SK-N-SH treated with all-trans-retinoic acid at 6 μM for 48 hours (cell line): ENCODE measurements around the gene TTBK2.

Experiments used
- ATAC-seq: fragments of 200-7000 bp; cut with Tn5 transposase; 3 replicates; pipeline ENCODE4 v1.9.1; 2020; ENCODE audit warnings: mild to moderate bottlenecking, moderate library complexity
- ARNTL ChIP-seq: fragments of 450-650 bp; formaldehyde crosslinking; IDR thresholded peaks from 2 replicates; pipeline ENCODE4 v1.5.0; 2020; ENCODE audit warnings: low read depth, mild to moderate bottlenecking, moderate library complexity, borderline replicate concordance
- BACH2 ChIP-seq: fragments of 250-450 bp; sonication (Bioruptor Pico); IDR thresholded peaks from 2 replicates; pipeline ENCODE4 v1.9.0; 2021; ENCODE audit warnings: mild to moderate bottlenecking, borderline replicate concordance
- CREB5 ChIP-seq: fragments of 250-450 bp; sonication (Bioruptor Pico); IDR thresholded peaks from 2 replicates; pipeline ENCODE4 v1.5.1; 2020; ENCODE audit warnings: low read depth, mild to moderate bottlenecking, moderate library complexity
- CSDC2 ChIP-seq: fragments of 250-450 bp; sonication (Bioruptor Pico); IDR thresholded peaks from 2 replicates; pipeline ENCODE4 v1.5.0; 2020; ENCODE audit warnings: mild to moderate bottlenecking, moderate library complexity
- CSRNP3 ChIP-seq: fragments of 250-450 bp; sonication (Bioruptor Pico); IDR thresholded peaks from 2 replicates; pipeline ENCODE4 v1.5.1; 2021; ENCODE audit warnings: mild to moderate bottlenecking, moderate library complexity
- ESRRG ChIP-seq: fragments of 250-450 bp; sonication (Bioruptor Pico); IDR thresholded peaks from 2 replicates; pipeline ENCODE4 v1.6.1; 2021; ENCODE audit warnings: mild to moderate bottlenecking
- GLIS3 ChIP-seq: fragments of 250-450 bp; sonication (Bioruptor Pico); IDR thresholded peaks from 2 replicates; pipeline ENCODE4 v1.5.0; 2020; ENCODE audit warnings: mild to moderate bottlenecking, moderate library complexity
- ISL1 ChIP-seq: fragments of 250-450 bp; sonication (Bioruptor Pico); IDR thresholded peaks from 2 replicates; pipeline ENCODE4 v2.1.2; 2022; ENCODE audit warnings: mild to moderate bottlenecking, moderate library complexity
- PATZ1 ChIP-seq: fragments of 250-450 bp; sonication (Bioruptor Pico); IDR thresholded peaks from 2 replicates; pipeline ENCODE4 v1.8.0; 2020; ENCODE audit warnings: mild to moderate bottlenecking, moderate library complexity, borderline replicate concordance
- POU6F1 ChIP-seq: fragments of 250-450 bp; sonication (Bioruptor Pico); IDR thresholded peaks from 2 replicates; pipeline ENCODE4 v1.8.0; 2021; ENCODE audit warnings: low read depth, mild to moderate bottlenecking, moderate library complexity, borderline replicate concordance
- PPARA ChIP-seq: fragments of 250-450 bp; sonication (Bioruptor Pico); IDR thresholded peaks from 2 replicates; pipeline ENCODE4 v1.5.0; 2020; ENCODE audit warnings: mild to moderate bottlenecking, borderline replicate concordance
- RARB ChIP-seq: fragments of 250-450 bp; sonication (Bioruptor Pico); IDR thresholded peaks from 2 replicates; pipeline ENCODE4 v1.8.0; 2021; ENCODE audit warnings: mild to moderate bottlenecking, moderate library complexity
- TCF4 ChIP-seq: fragments of 250-450 bp; sonication (Bioruptor Pico); IDR thresholded peaks from 2 replicates; pipeline ENCODE4 v1.8.0; 2021; ENCODE audit warnings: mild to moderate bottlenecking, moderate library complexity, borderline replicate concordance
- TOX ChIP-seq: fragments of 250-450 bp; sonication (Bioruptor Pico); IDR thresholded peaks from 2 replicates; pipeline ENCODE4 v1.8.0; 2021; ENCODE audit warnings: mild to moderate bottlenecking, moderate library complexity, borderline replicate concordance
- TSHZ2 ChIP-seq: fragments of 250-450 bp; sonication (Bioruptor Pico); IDR thresholded peaks from 2 replicates; pipeline ENCODE4 v1.5.0; 2020; ENCODE audit warnings: mild to moderate bottlenecking, moderate library complexity
- ZC3H10 ChIP-seq: fragments of 250-450 bp; sonication (Bioruptor Pico); IDR thresholded peaks from 2 replicates; pipeline ENCODE4 v1.5.1; 2021; ENCODE audit warnings: mild to moderate bottlenecking, moderate library complexity
- ZFP3 ChIP-seq: fragments of 250-450 bp; sonication (Bioruptor Pico); IDR thresholded peaks from 2 replicates; pipeline ENCODE4 v1.5.0; 2020; ENCODE audit warnings: mild to moderate bottlenecking, moderate library complexity
- ZFP30 ChIP-seq: fragments of 450-650 bp; formaldehyde crosslinking; IDR thresholded peaks from 2 replicates; pipeline ENCODE4 v1.5.0; 2022; ENCODE audit warnings: mild to moderate bottlenecking, moderate library complexity
- ZNF565 ChIP-seq: fragments of 450-650 bp; formaldehyde crosslinking; conservative IDR thresholded peaks from 2 replicates; pipeline ENCODE4 v1.5.0; 2020; ENCODE audit warnings: low read depth, mild to moderate bottlenecking, moderate library complexity
- ZNF70 ChIP-seq: fragments of 450-650 bp; formaldehyde crosslinking; IDR thresholded peaks from 2 replicates; pipeline ENCODE4 v1.5.0; 2020; ENCODE audit warnings: mild to moderate bottlenecking, moderate library complexity
- ZNF8 ChIP-seq: fragments of 450-650 bp; formaldehyde crosslinking; IDR thresholded peaks from 2 replicates; pipeline ENCODE4 v1.5.0; 2020; ENCODE audit warnings: mild to moderate bottlenecking, moderate library complexity

The TTBK2 gene

GRCh38 chr15:42908538-42908937 lies 12.0 kb downstream of the TTBK2 start:
- TF ChIP-seq ZC3H10 (CRISPR knock-in tag) (no peak), BACH2 (CRISPR knock-in tag) (no peak), ZFP30 (no peak), ZNF70 (CRISPR knock-in tag) (no peak), PATZ1 (CRISPR knock-in tag) (no peak), CSRNP3 (CRISPR knock-in tag) (no peak), ARNTL (CRISPR knock-in tag) (no peak), PPARA (CRISPR knock-in tag) (no peak), CREB5 (no peak), TOX (CRISPR knock-in tag) (no peak), TSHZ2 (CRISPR knock-in tag) (no peak), CSDC2 (CRISPR knock-in tag) (no peak)
- no peak for ATAC-seq

- ATAC-seq: no peak
- TF ChIP-seq CSDC2 (CRISPR knock-in tag) (no peak), PPARA (CRISPR knock-in tag) (no peak), TCF4 (CRISPR knock-in tag) (no peak), ZNF8 (CRISPR knock-in tag) (no peak), CREB5 (no peak), BACH2 (CRISPR knock-in tag) (no peak), ZNF70 (CRISPR knock-in tag) (no peak), ZNF565 (no peak), CSRNP3 (CRISPR knock-in tag) (no peak), ARNTL (CRISPR knock-in tag) (no peak), ISL1 (CRISPR knock-in tag) (no peak), POU6F1 (CRISPR knock-in tag) (no peak), ESRRG (CRISPR knock-in tag) (no peak), ZFP3 (CRISPR knock-in tag) (no peak), RARB (no peak), GLIS3 (CRISPR knock-in tag) (no peak), TSHZ2 (CRISPR knock-in tag) (no peak), TOX (CRISPR knock-in tag) (no peak)
Measured at GRCh38 chr15:42903388-42904324, 16.9 kb downstream of the TTBK2 start.
